H4 (cell line): ENCODE results near the gene CDK10. TPM values are rescaled to one million over a fixed set of nuclear protein-coding genes. Genes with fewer than 3 reads are reported as not detected.
"Not testable (repeated sequence)": the region's sequence is repeated elsewhere in the genome, so short reads cannot be mapped to it uniquely, and the experiment has no call there.

Experiments used
- DNase-seq: peaks from one replicate; pipeline ENCODE4 v3.0.0-alpha.2; 2015; ENCODE audit warnings: low spot score
- total RNA-seq: library from RNA; depleted of rRNA; stranded (reverse); fragments of >200 nt; shearing (Covaris generic); gene quantifications from 2 replicates; pipeline ENCODE4 v1.2.3, GENCODE V29; 2014

Gene CDK10
- total RNA-seq, 1 experiment from 2014 or later, result 23.0 TPM

GRCh38 chr16:89667633-89668032 is 18.9 kb upstream of the CDK10 start:
- peak; percentile 2 for DNase-seq

GRCh38 chr16:89668790-89669158 is 17.7 kb upstream of the CDK10 start:
- DNase-seq, result no peak

GRCh38 chr16:89669755-89670154 is 16.7 kb upstream of the CDK10 start:
- DNase-seq, result no peak

GRCh38 chr16:89670496-89671431 is 15.7 kb upstream of the CDK10 start:
- DNase-seq, result no peak

- not testable (repeated sequence) for DNase-seq
These were observed 14.9 kb upstream of the CDK10 start for GRCh38 chr16:89671565-89671964.

- no peak for DNase-seq
These were observed 14.1 kb upstream of the CDK10 start for GRCh38 chr16:89672177-89672941.

- no peak for DNase-seq
These were observed 8.2 kb upstream of the CDK10 start for GRCh38 chr16:89678258-89678657.

- DNase-seq, result no peak
These were observed 573 bp upstream of the CDK10 start for GRCh38 chr16:89685916-89686315.

- peak; percentile 9 for DNase-seq
These were observed 827 bp downstream of the CDK10 start for GRCh38 chr16:89687092-89687940.

GRCh38 chr16:89688395-89688794 is 1.9 kb downstream of the CDK10 start:
- no peak for DNase-seq

GRCh38 chr16:89689142-89689541 is 2.7 kb downstream of the CDK10 start:
- DNase-seq, result peak; percentile 10

GRCh38 chr16:89689621-89690020 is 3.1 kb downstream of the CDK10 start:
- DNase-seq, result not testable (repeated sequence)

- peak; percentile 3 for DNase-seq
These were observed 4.0 kb downstream of the CDK10 start for GRCh38 chr16:89690392-89690901.

- peak; percentile 4 for DNase-seq
These were observed 4.9 kb downstream of the CDK10 start for GRCh38 chr16:89691231-89691985.

- peak; percentile 2 for DNase-seq
These were observed 5.6 kb downstream of the CDK10 start for GRCh38 chr16:89691986-89692569.

- no peak for DNase-seq
These were observed 6.8 kb downstream of the CDK10 start for GRCh38 chr16:89693289-89693731.

- DNase-seq, result peak; percentile 5
These were observed 7.7 kb downstream of the CDK10 start for GRCh38 chr16:89693931-89694783.

- DNase-seq, result peak; percentile 2
These were observed 8.2 kb downstream of the CDK10 start for GRCh38 chr16:89694784-89695085.

- peak; percentile 8 for DNase-seq
These were observed 8.8 kb downstream of the CDK10 start for GRCh38 chr16:89695086-89695874.
